Mesothelial cell of epicardium (in vitro differentiated cells): ENCODE measurements around the gene SH3RF3. TPM values are rescaled to one million over a fixed set of nuclear protein-coding genes. Genes with fewer than 3 reads are reported as not detected.

ENCODE experiments used
- DNase-seq, 2 experiments: peaks; one replicate each; pipeline ENCODE4 v3.0.0; 2021; ENCODE audit warnings: low spot score in 2 of 2; ENCODE audit not compliant: unreplicated experiment in 2 of 2
- H3K27ac Mint-ChIP-seq: 2 replicates; pipeline ENCODE4 v1.8.0; 2021; ENCODE audit warnings: mixed read lengths
- H3K27me3 Mint-ChIP-seq: 2 replicates; pipeline ENCODE4 v1.8.0; 2021; ENCODE audit warnings: low read depth, mixed read lengths
- H3K36me3 Mint-ChIP-seq: 2 replicates; pipeline ENCODE4 v1.8.0; 2021; ENCODE audit warnings: mixed read lengths
- H3K4me1 Mint-ChIP-seq: 2 replicates; pipeline ENCODE4 v1.8.0; 2021; ENCODE audit warnings: mixed read lengths
- H3K4me3 Mint-ChIP-seq: 2 replicates; pipeline ENCODE4 v1.8.0; 2021; ENCODE audit warnings: mild to moderate bottlenecking, moderate library complexity, mixed read lengths
- H3K9me3 Mint-ChIP-seq: 2 replicates; pipeline ENCODE4 v1.8.0; 2021; ENCODE audit warnings: mixed read lengths
- CTCF ChIP-seq: fragments of 200-600 bp; sonication (generic); IDR thresholded peaks from one replicate; pipeline ENCODE4 v1.5.0; 2021; ENCODE audit warnings: antibody characterized with exemption; ENCODE audit not compliant: unreplicated experiment
- total RNA-seq: library from RNA; stranded (reverse); gene quantifications from 3 replicates; pipeline ENCODE4 v1.2.1, GENCODE V29; 2021

SH3RF3 gene
- total RNA-seq, 1 donor from 2014 or later = 2.7 TPM

- Mint-ChIP-seq H3K27me3 (no peaks in the 10 kb centered on the region), H3K36me3 (no peaks in the 10 kb centered on the region), H3K4me3 (no peak overlapping the region), H3K4me1 (peaks cover 2% of the 10 kb centered on the region), H3K27ac (no peak overlapping the region), H3K9me3 (no peaks in the 10 kb centered on the region)
- DNase-seq = no peak
- no peak for TF ChIP-seq CTCF
These were observed 239.8 kb downstream of the SH3RF3 start for GRCh38 chr2:109368798-109369197.

- Mint-ChIP-seq H3K27ac (no peak overlapping the region), H3K4me1 (peaks cover 2% of the 10 kb centered on the region)
- DNase-seq = no peak
These were observed 240.7 kb downstream of the SH3RF3 start for GRCh38 chr2:109369671-109370191.

GRCh38 chr2:109370399-109371035 is 241.5 kb downstream of the SH3RF3 start:
- H3K36me3 Mint-ChIP-seq = no peaks in the 10 kb centered on the region
- no peak for TF ChIP-seq CTCF
- H3K27ac Mint-ChIP-seq = no peak overlapping the region
- H3K27me3 Mint-ChIP-seq = no peaks in the 10 kb centered on the region
- no peak overlapping the region for H3K4me3 Mint-ChIP-seq
- DNase-seq = no peak
- H3K9me3 Mint-ChIP-seq = no peaks in the 10 kb centered on the region
- H3K4me1 Mint-ChIP-seq = peaks cover 2% of the 10 kb centered on the region

More at GRCh38 chr2:109369671-109370191, 240.7 kb downstream of the SH3RF3 start:
- Mint-ChIP-seq H3K36me3 (no peaks in the 10 kb centered on the region), H3K9me3 (no peaks in the 10 kb centered on the region), H3K27me3 (no peaks in the 10 kb centered on the region), H3K4me3 (no peak overlapping the region)
- no peak for TF ChIP-seq CTCF

GRCh38 chr2:109371481-109372170 is 242.6 kb downstream of the SH3RF3 start:
- Mint-ChIP-seq H3K27ac (no peak overlapping the region), H3K36me3 (no peaks in the 10 kb centered on the region), H3K9me3 (no peaks in the 10 kb centered on the region), H3K27me3 (no peaks in the 10 kb centered on the region), H3K4me3 (no peak overlapping the region), H3K4me1 (peaks cover 2% of the 10 kb centered on the region)
- no peak for TF ChIP-seq CTCF
- DNase-seq = no peak

GRCh38 chr2:109372171-109372568 is 243.2 kb downstream of the SH3RF3 start:
- Mint-ChIP-seq H3K27ac (no peak overlapping the region), H3K4me1 (peaks cover 2% of the 10 kb centered on the region), H3K27me3 (peaks cover 2% of the 10 kb centered on the region), H3K36me3 (no peaks in the 10 kb centered on the region), H3K9me3 (no peaks in the 10 kb centered on the region), H3K4me3 (no peak overlapping the region)
- DNase-seq = no peak
- TF ChIP-seq CTCF = no peak
